C4-2B (cell line): ENCODE data around the gene EPM2AIP1.
"Not testable (repeated sequence)": the region's sequence is repeated elsewhere in the genome, so short reads cannot be mapped to it uniquely, and the experiment has no call there.

Experiments used
- ZFX ChIP-seq: fragments of 450-650 bp; IDR thresholded peaks from 2 replicates; pipeline ENCODE4 v1.6.1; 2017
- TF ChIP-seq, protein P1 (sequence below): fragments of 450-650 bp; conservative IDR thresholded peaks from 2 replicates; pipeline ENCODE4 v1.5.1; 2017; ENCODE audit warnings: mild to moderate bottlenecking

DNA sequence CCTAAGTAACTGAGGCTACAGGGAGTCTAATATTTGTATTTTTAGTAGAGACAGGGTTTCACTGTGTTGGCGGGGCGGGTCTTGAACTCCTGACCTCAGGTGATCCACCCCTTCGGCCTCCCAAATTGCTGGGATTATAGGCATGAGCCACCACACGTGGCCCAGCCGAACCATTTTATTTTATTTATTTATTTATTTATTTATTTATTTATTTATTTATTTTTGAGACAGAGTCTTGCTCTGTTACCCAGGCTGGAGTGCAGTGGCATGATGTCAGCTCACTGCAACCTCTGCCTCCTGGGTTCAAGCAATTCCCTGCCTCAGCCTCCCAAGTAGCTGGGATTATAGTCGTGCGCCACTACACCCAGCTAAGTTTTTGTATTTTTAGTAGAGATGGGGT lies 29.9 kb downstream of the EPM2AIP1 start:
- TF ChIP-seq, protein P1, sequence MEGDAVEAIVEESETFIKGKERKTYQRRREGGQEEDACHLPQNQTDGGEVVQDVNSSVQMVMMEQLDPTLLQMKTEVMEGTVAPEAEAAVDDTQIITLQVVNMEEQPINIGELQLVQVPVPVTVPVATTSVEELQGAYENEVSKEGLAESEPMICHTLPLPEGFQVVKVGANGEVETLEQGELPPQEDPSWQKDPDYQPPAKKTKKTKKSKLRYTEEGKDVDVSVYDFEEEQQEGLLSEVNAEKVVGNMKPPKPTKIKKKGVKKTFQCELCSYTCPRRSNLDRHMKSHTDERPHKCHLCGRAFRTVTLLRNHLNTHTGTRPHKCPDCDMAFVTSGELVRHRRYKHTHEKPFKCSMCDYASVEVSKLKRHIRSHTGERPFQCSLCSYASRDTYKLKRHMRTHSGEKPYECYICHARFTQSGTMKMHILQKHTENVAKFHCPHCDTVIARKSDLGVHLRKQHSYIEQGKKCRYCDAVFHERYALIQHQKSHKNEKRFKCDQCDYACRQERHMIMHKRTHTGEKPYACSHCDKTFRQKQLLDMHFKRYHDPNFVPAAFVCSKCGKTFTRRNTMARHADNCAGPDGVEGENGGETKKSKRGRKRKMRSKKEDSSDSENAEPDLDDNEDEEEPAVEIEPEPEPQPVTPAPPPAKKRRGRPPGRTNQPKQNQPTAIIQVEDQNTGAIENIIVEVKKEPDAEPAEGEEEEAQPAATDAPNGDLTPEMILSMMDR: not testable (repeated sequence)
- TF ChIP-seq ZFX: not testable (repeated sequence)
